ENCODE results near the gene RAD51B.
"Not testable (repeated sequence)": the region's sequence is repeated elsewhere in the genome, so short reads cannot be mapped to it uniquely, and the experiment has no call there.

Gene RAD51B

DNA sequence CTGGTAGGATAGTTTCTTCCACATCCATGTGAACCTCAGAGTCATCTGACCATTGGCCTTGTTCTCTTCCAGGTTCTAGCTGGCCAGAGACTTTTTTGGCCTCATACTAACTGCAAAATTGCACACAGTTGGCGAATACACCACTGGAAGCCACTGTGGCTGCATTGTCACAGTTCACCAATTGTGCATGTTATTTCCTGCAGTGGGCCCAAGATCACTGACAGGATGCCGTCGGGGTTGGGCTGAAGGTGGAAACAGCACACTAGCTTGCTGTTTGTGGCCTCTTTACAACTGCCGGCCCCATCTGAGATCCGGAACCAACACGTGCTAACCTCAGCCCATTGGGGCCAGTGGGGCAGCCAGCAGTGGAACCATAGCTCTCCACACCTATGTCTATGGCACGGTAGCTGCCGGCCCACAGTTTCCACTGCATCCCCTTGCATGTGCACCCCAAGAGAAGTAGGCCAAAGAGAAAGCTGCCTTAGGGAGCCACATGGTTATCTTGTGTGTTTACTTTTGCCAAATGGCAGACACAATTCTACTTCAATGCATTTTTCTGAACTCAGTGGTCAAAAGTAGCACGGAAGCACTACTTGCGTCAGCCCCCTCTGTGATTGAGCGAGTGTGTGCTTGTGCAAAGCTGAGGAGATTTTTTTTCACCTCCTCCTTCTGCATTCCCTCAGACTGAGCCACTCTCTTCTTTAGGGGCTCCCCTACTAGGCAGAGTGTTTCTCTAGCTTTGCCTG lies 464.0 kb downstream of the RAD51B start:
- peak overlapping the region; percentile 4 for H3K4me3 ChIP-seq (ENCODE audit: low read depth, low read length)
- DNase-seq (ENCODE audit: low read depth), result peak; percentile 97
- TF ChIP-seq, protein P1, sequence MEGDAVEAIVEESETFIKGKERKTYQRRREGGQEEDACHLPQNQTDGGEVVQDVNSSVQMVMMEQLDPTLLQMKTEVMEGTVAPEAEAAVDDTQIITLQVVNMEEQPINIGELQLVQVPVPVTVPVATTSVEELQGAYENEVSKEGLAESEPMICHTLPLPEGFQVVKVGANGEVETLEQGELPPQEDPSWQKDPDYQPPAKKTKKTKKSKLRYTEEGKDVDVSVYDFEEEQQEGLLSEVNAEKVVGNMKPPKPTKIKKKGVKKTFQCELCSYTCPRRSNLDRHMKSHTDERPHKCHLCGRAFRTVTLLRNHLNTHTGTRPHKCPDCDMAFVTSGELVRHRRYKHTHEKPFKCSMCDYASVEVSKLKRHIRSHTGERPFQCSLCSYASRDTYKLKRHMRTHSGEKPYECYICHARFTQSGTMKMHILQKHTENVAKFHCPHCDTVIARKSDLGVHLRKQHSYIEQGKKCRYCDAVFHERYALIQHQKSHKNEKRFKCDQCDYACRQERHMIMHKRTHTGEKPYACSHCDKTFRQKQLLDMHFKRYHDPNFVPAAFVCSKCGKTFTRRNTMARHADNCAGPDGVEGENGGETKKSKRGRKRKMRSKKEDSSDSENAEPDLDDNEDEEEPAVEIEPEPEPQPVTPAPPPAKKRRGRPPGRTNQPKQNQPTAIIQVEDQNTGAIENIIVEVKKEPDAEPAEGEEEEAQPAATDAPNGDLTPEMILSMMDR (IDR thresholded peaks at IDR 0.05; ENCODE audit: insufficient read depth, low read depth, low read length, missing control alignments), result no peak

DNA sequence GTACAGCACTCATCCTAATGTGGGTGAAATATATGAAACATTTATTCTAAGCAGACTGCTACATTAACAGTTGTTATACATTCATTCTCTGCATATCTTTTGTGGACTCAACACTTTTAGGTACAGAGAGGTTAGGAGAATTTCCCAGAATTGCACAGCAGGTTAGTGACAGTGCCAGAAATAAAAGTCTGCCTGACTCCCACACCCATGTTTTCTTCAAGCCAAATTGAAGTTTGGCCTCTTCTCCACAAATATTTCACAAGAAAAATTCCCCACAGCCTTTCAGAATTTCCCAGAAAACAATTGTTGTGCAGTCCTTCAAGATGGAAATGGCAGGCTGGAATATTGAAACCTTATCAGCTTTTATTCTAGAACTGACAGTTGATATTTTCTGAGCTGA lies 464.8 kb downstream of the RAD51B start:
- DNase-seq (ENCODE audit: low read depth), result peak; percentile 33
- H3K4me3 ChIP-seq (ENCODE audit: low read depth, low read length), result peak overlapping the region; percentile 10; the same call in 1 of the 2 replicates
- TF ChIP-seq, protein P1 (IDR thresholded peaks at IDR 0.05; ENCODE audit: insufficient read depth, low read depth, low read length, missing control alignments), result no peak

DNA sequence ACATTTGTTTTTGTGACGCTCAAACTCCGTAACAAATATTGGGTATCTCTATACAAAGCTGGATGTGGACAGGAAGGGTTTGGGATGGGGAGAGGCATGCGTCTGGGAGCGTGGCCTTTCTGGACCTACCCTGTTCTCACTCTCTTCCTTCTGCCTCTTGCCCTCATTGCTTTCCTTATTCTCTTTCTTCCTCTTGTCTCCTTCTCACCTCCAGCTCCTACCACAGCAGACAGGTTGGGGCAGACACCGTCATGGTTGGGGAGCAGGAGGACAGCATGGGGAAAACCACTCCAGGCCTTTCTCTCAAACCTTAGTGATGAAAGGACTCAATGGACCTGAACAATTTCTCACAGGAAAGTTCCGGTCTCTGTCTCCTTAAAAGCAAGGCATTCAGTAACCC lies 465.3 kb downstream of the RAD51B start:
- H3K4me3 ChIP-seq (ENCODE audit: low read depth, low read length), result peak overlapping the region; percentile 15
- TF ChIP-seq, protein P1 (IDR thresholded peaks at IDR 0.05; ENCODE audit: insufficient read depth, low read depth, low read length, missing control alignments), result no peak
- peak; percentile 83 for DNase-seq (ENCODE audit: low read depth)

DNA sequence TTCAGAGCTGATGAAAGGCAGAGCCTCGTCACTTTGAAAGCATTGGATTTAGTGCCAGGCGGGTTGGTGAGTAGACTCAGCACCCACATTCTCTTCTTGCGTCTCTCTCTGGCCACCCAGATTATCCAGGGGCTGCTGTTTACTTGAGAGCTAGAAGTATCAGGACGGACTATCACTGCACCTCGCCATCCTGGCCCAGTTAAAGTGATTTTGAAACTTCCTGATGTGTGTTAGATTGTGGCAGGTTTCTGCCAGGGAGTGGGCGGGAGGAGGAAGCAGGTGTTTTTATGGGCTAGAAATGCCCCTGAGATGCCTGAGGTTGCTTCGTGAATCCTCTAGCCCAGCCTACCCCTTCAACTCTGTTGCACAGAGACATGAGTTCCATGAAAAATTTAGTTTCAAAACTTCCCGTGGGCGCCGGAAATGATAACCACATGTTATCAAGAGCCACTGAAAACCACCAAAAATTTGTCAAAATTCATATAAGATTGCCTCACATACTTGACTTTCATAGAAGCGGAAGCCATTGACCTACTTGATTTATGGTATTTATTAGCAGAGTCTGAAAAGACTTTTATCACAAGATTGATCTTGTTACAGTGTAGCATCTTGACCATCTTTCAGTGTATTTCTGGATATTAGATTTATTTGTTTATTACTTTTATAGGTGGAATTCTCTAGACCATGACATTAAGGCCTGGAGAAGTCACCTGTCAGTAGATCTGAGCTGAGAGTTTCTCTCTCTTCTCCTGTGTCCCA lies 466.0 kb downstream of the RAD51B start:
- DNase-seq (ENCODE audit: low read depth), result peak; percentile 91
- TF ChIP-seq, protein P1 (IDR thresholded peaks at IDR 0.05; ENCODE audit: insufficient read depth, low read depth, low read length, missing control alignments), result no peak
- H3K4me3 ChIP-seq (ENCODE audit: low read depth, low read length), result peak overlapping the region; percentile 15

DNA sequence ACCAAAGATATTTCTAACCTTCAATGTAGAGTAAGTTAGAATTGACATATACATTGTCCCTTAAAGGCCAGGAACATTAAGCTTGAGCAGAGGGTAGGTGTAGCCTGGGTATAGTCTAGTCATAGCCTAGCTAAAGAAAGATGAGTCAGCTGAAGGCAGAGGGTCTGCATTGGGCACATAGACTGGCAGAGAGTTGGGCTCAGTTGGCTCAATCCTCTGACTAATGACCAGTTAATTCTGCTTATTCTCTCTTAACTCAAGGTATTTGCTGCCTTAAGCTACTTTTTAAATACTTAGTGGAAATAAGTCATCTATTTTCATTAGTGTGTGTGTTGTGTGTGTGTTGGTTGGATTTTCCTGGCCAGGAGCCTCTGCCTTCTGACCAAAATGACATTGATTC lies 467.1 kb downstream of the RAD51B start:
- TF ChIP-seq, protein P1 (IDR thresholded peaks at IDR 0.05; ENCODE audit: insufficient read depth, low read depth, low read length, missing control alignments), result no peak

DNA sequence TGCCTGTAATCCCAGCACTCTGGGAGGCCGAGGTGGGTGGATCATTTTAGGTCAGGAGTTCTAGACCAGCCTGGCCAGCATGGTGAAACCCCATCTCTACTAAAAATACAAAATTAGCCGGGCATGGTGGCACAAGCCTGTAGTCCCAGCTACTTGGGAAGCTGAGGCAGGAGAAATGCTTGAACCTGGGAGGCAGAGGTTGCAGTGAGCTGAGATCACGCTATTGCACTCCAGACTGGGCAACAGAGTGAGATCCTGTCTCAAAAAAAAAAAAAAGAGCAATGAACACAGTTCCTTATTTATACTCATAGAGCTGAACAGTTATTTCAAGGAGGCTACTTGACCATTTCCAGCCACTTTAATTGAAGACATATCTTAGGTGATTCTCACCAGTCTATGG lies 469.9 kb downstream of the RAD51B start:
- H3K4me3 ChIP-seq (ENCODE audit: low read depth, low read length); DNase-seq (ENCODE audit: low read depth): not testable (repeated sequence)

More for the DNA sequence above, 467.1 kb downstream of the RAD51B start:
- DNase-seq (ENCODE audit: low read depth), result no peak
- no peak overlapping the region for H3K4me3 ChIP-seq (ENCODE audit: low read depth, low read length)

DNA sequence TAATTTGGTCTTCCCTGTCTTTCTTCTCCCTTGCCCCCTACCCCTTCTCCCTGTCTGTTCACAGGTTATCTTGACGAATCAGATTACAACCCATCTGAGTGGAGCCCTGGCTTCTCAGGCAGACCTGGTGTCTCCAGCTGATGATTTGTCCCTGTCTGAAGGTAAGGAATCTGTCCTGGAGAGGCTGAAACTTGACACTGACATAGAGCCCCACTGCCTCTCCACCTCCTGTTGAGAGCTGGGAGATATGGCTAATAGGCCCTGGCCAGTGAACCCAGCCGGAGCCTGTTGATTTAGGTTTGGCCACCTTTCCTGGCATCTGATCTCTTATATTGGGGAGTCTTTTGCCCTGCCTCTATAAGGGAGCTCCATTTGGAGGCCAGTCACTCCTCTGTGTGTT lies 472.2 kb downstream of the RAD51B start:
- no peak overlapping the region for H3K4me3 ChIP-seq (ENCODE audit: low read depth, low read length)
- DNase-seq (ENCODE audit: low read depth), result no peak
- TF ChIP-seq, protein P1 (IDR thresholded peaks at IDR 0.05; ENCODE audit: insufficient read depth, low read depth, low read length, missing control alignments), result no peak

All from GM12865 (cell line).